Measurements from ENCODE around the gene HOXA10.

- TF ChIP-seq CTCF (conservative IDR thresholded peaks at IDR 0.05 in 1 of 2, IDR thresholded peaks at IDR 0.05 in 1 of 2; ENCODE audit: low read depth in 1 of 2, low read length in 2 of 2) (no peak), EZH2 (IDR thresholded peaks at IDR 0.05; ENCODE audit: low read length, missing control alignments) (no peak)
Observed at GRCh38 chr7:27121684-27122076, 52.4 kb downstream of the HOXA10 start.
